Stimulated activated naive B cell treated with anti-CD40 and anti-IgM and Interleukin-4, amounts not matched to agents 10 μg/mL and 1 μg/mL and 100 μg/mL, for 72 hours (primary cell): Measurements from ENCODE around the gene FAM13A.

Source experiments
- ATAC-seq, 2 donors: fragments of 150-1000 bp; cut with Tn5 transposase; replicated peaks; 2 replicates each; pipeline ENCODE4 v1.10.0; 2021; ENCODE audit warnings: moderate library complexity in 1 of 2
- DNase-seq: peaks from one replicate; pipeline ENCODE4 v3.0.0; 2021
- H3K27ac Mint-ChIP-seq: one replicate; pipeline ENCODE4 v1.8.0; 2022; ENCODE audit warnings: mild to moderate bottlenecking, mixed read lengths
- H3K27me3 Mint-ChIP-seq, 2 donors: one replicate each; pipeline ENCODE4 v1.8.0; 2022; ENCODE audit warnings: mixed read lengths in 2 of 2
- H3K36me3 Mint-ChIP-seq, 2 donors: one replicate each; pipeline ENCODE4 v1.8.0; 2022; ENCODE audit warnings: mixed read lengths in 2 of 2, mild to moderate bottlenecking in 1 of 2
- H3K4me1 Mint-ChIP-seq, 2 donors: one replicate each; pipeline ENCODE4 v1.8.0; 2022; ENCODE audit warnings: mixed read lengths in 2 of 2, mild to moderate bottlenecking in 1 of 2
- H3K4me3 Mint-ChIP-seq, 2 donors: one replicate each; pipeline ENCODE4 v1.8.0; 2022; ENCODE audit warnings: mild to moderate bottlenecking in 2 of 2, mixed read lengths in 2 of 2, moderate library complexity in 1 of 2
- H3K9me3 Mint-ChIP-seq, 2 donors: one replicate each; pipeline ENCODE4 v1.8.0; 2022; ENCODE audit warnings: mixed read lengths in 2 of 2, mild to moderate bottlenecking in 1 of 2

Gene FAM13A

GRCh38 chr4:89056953-89057398 lies at the start of gene FAM13A:
Gene FAM13A (minus strand): TSS chr4:89057185. CDS start chr4:89056964, 221 bp downstream.
- peak within 1 kb of the TSS; percentile 15 for H3K27ac Mint-ChIP-seq
- peak within 1 kb of the TSS; percentile 64 to 72 for H3K4me3 Mint-ChIP-seq
- H3K9me3 Mint-ChIP-seq = peaks cover 8 to 15% of the 10 kb centered on the region in 2 donors
- H3K27me3 Mint-ChIP-seq = peaks cover 3 to 15% of the 10 kb centered on the region in 2 donors
- peak; percentile 46 to 64 for ATAC-seq
- peaks cover 11 to 19% of the 10 kb centered on the region in 2 donors for H3K4me1 Mint-ChIP-seq
- peaks cover 3 to 8% of the 10 kb centered on the region in 2 donors for H3K36me3 Mint-ChIP-seq
- DNase-seq = no peak

DNA sequence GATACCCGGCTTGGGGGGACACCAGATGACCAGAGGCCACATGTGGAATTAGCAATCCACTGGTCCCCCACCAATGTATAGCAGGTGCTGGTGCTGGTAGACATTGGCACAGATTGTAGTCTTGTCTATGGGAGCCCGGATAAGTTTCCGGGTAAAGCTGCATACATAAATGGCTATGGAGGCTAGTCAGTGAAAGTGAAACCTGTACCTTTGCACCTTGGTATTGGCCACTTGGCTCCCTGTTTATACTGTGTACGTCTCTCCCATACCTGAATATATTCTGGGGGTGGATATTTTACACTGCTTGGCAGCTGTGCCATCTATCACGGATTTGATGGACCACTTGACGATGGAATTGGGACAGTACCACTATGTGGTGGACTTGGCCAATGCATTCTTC lies 48.7 kb upstream of the FAM13A start:
- Mint-ChIP-seq H3K4me1 (peaks cover 19 to 21% of the 10 kb centered on the region in 2 donors), H3K4me3 (no peak overlapping the region), H3K27me3 (peaks cover 20 to 23% of the 10 kb centered on the region in 2 donors), H3K9me3 (peaks cover 8 to 12% of the 10 kb centered on the region in 2 donors), H3K36me3 (peaks cover 0 to 6% of the 10 kb centered on the region in 2 donors), H3K27ac (no peak overlapping the region)
- ATAC-seq (no peak), DNase-seq (no peak)

- peak; percentile 65 for DNase-seq
- H3K4me1 Mint-ChIP-seq = peaks cover 16 to 22% of the 10 kb centered on the region in 2 donors
- peak overlapping the region; percentile 2 to 8 for H3K4me3 Mint-ChIP-seq
- H3K36me3 Mint-ChIP-seq = no peaks in the 10 kb centered on the region
- H3K27me3 Mint-ChIP-seq = peaks cover 4 to 5% of the 10 kb centered on the region in 2 donors
- peak overlapping the region; percentile 74 for H3K27ac Mint-ChIP-seq
- peaks cover 0 to 2% of the 10 kb centered on the region in 2 donors for H3K9me3 Mint-ChIP-seq
- ATAC-seq = peak; percentile 90 to 91
Observed at GRCh38 chr4:89101256-89102161, 44.5 kb upstream of the FAM13A start.

DNA sequence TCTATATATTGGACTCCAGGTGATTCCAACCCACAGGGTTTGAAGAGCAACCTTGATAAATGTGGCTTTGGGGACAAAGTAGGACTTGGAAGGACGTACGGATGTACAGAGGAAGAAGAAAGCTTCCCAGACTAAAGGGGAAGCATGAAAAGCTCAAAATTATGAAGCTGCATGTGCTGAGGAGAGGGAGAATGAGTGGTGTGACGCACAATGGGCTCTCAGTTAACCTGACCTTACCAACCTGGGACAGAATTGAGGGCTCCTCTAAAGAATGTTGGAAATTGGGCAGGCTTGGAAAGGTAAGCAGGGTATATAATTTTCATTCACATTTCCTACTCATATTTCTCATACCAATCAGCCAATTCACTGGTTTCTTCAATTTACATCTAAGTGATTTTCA lies 43.9 kb upstream of the FAM13A start:
- Mint-ChIP-seq H3K27ac (peak overlapping the region; percentile 74), H3K27me3 (peaks cover 4 to 5% of the 10 kb centered on the region in 2 donors), H3K9me3 (peaks cover 0 to 2% of the 10 kb centered on the region in 2 donors), H3K36me3 (no peaks in the 10 kb centered on the region), H3K4me1 (peaks cover 16 to 22% of the 10 kb centered on the region in 2 donors), H3K4me3 (peak overlapping the region; percentile 8 to 26)
- ATAC-seq (peak; percentile 17 to 29), DNase-seq (no peak)

DNA sequence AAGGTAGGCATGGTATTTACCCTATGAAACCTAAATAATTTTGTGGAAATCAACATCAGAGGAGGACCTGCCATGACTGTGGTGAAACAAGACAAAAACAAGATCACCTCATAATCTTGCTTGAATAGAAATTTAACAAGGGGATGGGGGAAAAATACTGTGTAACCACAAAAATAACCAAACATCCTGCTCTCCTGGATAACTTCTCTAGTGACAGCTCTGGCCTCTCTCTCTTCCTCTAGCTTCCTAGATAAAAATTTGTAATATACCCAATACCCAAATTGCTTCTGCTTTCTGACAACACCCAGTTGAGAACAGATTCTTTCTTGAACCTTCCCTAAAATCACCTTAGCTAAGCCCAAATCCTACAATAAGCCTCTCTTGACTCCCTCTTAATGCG lies 42.5 kb upstream of the FAM13A start:
- Mint-ChIP-seq H3K36me3 (no peaks in the 10 kb centered on the region), H3K27ac (peak overlapping the region; percentile 59), H3K27me3 (peaks cover 2% of the 10 kb centered on the region in 2 donors), H3K9me3 (no peaks in the 10 kb centered on the region), H3K4me1 (peaks cover 16 to 22% of the 10 kb centered on the region in 2 donors), H3K4me3 (no peak overlapping the region)
- DNase-seq (no peak), ATAC-seq (no peak)

GRCh38 chr4:89099034-89099433 lies 42.0 kb upstream of the FAM13A start:
- Mint-ChIP-seq H3K36me3 (no peaks in the 10 kb centered on the region), H3K9me3 (no peaks in the 10 kb centered on the region), H3K4me3 (no peak overlapping the region), H3K4me1 (peaks cover 16 to 22% of the 10 kb centered on the region in 2 donors), H3K27ac (no peak overlapping the region), H3K27me3 (no peaks in the 10 kb centered on the region)
- DNase-seq = no peak
- no peak for ATAC-seq

DNA sequence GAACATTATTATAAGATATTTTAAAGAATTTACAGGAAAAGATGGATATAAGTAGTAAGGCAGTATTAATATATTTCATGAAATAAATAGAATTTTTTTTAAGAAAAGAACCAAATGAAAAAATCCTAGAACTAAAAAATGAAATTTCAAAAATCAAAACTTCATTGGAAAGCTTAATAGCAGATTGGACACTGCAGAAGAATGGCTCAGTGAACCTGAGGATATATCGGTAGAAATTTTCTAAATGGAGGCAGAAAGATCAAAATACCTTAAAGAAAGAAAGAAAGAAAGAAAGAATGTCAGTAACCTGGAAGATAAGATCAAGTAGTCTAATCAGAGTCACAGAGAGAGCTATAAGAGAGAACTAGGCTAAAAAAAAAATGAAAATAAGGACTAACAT lies 21.3 kb upstream of the FAM13A start:
- Mint-ChIP-seq H3K27ac (no peak overlapping the region), H3K9me3 (peaks cover 11% of the 10 kb centered on the region in 2 donors), H3K4me1 (peaks cover 6% of the 10 kb centered on the region in 2 donors), H3K4me3 (no peak overlapping the region), H3K27me3 (no peaks in the 10 kb centered on the region), H3K36me3 (peaks cover 3 to 4% of the 10 kb centered on the region in 2 donors)
- DNase-seq = no peak
- ATAC-seq = no peak

GRCh38 chr4:89077761-89078160 lies 20.8 kb upstream of the FAM13A start:
- Mint-ChIP-seq H3K4me3 (no peak overlapping the region), H3K27ac (no peak overlapping the region), H3K4me1 (peaks cover 6% of the 10 kb centered on the region in 2 donors), H3K36me3 (peaks cover 3 to 4% of the 10 kb centered on the region in 2 donors), H3K9me3 (peaks cover 11% of the 10 kb centered on the region in 2 donors), H3K27me3 (no peaks in the 10 kb centered on the region)
- DNase-seq = no peak
- peak in 1 of 2 donors; percentile 27 for ATAC-seq

DNA sequence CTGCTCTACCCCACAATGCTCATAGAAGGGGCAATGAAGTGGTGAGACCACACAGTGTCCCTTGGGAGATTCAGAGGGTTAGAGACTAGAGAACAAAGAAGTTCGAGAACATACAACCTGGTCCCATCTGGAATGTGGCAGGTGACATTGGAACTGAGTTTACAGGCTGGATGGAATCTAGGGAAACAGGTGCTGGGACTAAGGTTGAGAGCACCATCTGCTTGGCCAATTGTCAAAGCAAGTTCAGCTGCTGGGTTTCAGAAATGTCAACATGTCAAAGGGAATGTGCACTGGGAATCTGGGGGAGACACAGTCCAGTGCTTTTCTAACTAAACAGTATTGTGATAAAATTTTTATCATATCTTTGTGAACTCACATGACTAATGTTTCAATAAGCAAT lies 15.9 kb upstream of the FAM13A start:
- H3K27me3 Mint-ChIP-seq = no peaks in the 10 kb centered on the region
- H3K4me1 Mint-ChIP-seq = peaks cover 6% of the 10 kb centered on the region in 2 donors
- H3K9me3 Mint-ChIP-seq = peaks cover 4 to 5% of the 10 kb centered on the region in 2 donors
- no peak overlapping the region for H3K27ac Mint-ChIP-seq
- peaks cover 0 to 4% of the 10 kb centered on the region in 2 donors for H3K36me3 Mint-ChIP-seq
- ATAC-seq = no peak
- no peak for DNase-seq
- no peak overlapping the region for H3K4me3 Mint-ChIP-seq

DNA sequence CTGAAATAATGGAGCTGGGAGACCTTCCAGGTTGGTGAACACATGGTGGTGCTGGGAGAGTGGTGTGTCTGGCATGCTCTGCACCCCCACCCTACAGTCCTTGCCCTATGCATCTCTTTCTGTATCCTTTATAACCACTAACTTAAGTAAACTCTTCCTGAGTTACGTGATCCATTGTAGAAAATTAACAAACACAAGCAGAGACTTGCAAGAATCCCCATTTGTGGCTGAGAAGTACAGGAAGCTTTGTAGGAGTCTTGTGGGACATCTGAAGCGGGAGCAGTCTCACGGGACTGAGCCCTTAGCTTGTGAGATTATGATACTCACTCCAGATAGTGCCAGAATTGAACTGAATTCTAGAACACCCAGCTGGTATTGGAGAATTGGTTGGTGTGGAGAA lies 14.3 kb upstream of the FAM13A start:
- no peak for ATAC-seq
- Mint-ChIP-seq H3K4me3 (no peak overlapping the region), H3K4me1 (peaks cover 4 to 6% of the 10 kb centered on the region in 2 donors), H3K27ac (no peak overlapping the region), H3K27me3 (no peaks in the 10 kb centered on the region), H3K9me3 (no peaks in the 10 kb centered on the region), H3K36me3 (no peaks in the 10 kb centered on the region)
- no peak for DNase-seq

- Mint-ChIP-seq H3K4me1 (peaks cover 4 to 6% of the 10 kb centered on the region in 2 donors), H3K27me3 (no peaks in the 10 kb centered on the region), H3K4me3 (no peak overlapping the region), H3K27ac (no peak overlapping the region), H3K36me3 (no peaks in the 10 kb centered on the region), H3K9me3 (no peaks in the 10 kb centered on the region)
- ATAC-seq (peak in 1 of 2 donors; percentile 59), DNase-seq (no peak)
Observed at GRCh38 chr4:89070041-89070440, 13.1 kb upstream of the FAM13A start.

- DNase-seq (no peak), ATAC-seq (peak; percentile 67 to 81)
- Mint-ChIP-seq H3K27ac (no peak overlapping the region), H3K4me3 (no peak overlapping the region), H3K27me3 (no peaks in the 10 kb centered on the region), H3K9me3 (no peaks in the 10 kb centered on the region), H3K36me3 (peaks cover 0 to 1% of the 10 kb centered on the region in 2 donors), H3K4me1 (peaks cover 4 to 6% of the 10 kb centered on the region in 2 donors)
Observed at GRCh38 chr4:89069481-89069880, 12.5 kb upstream of the FAM13A start.

DNA sequence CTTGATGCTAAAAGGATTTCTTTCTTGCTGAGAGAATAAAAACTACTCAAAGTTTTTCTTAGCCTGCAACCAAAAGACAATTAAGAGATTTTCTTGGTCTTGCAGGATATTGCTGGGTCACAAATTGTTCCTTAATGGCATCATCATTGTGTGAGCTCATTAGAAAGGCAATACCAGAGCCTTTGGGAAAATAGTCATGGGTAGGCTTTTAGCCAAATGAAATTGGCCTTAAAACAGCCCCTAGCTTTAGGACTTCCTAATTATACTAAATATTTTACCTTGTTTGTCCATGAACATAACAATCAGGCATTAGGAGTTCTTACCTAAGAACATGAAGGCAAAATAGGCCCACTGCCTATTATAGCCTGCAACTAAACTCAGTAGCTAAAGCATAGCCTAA lies 10.4 kb upstream of the FAM13A start:
- Mint-ChIP-seq H3K4me1 (peaks cover 4 to 6% of the 10 kb centered on the region in 2 donors), H3K27me3 (peaks cover 0 to 6% of the 10 kb centered on the region in 2 donors), H3K4me3 (no peak overlapping the region), H3K27ac (no peak overlapping the region), H3K9me3 (peaks cover 0 to 4% of the 10 kb centered on the region in 2 donors), H3K36me3 (peaks cover under 1 to 1% of the 10 kb centered on the region in 2 donors)
- DNase-seq (no peak), ATAC-seq (no peak)

GRCh38 chr4:89064848-89065247 lies 7.9 kb upstream of the FAM13A start:
- Mint-ChIP-seq H3K36me3 (peaks cover 4 to 9% of the 10 kb centered on the region in 2 donors), H3K4me1 (peaks cover 2 to 6% of the 10 kb centered on the region in 2 donors), H3K27me3 (peaks cover 5 to 10% of the 10 kb centered on the region in 2 donors), H3K27ac (no peak overlapping the region), H3K9me3 (peaks cover 11 to 14% of the 10 kb centered on the region in 2 donors), H3K4me3 (no peak overlapping the region)
- ATAC-seq (no peak), DNase-seq (no peak)
